Transverse colon (tissue), 3 donors: ENCODE results near the gene LKAAEAR1.

ENCODE experiments used
- POLR2A ChIP-seq: fragments of 450-650 bp; IDR thresholded peaks from one replicate; pipeline ENCODE4 v1.6.1; 2016; ENCODE audit warnings: antibody characterized with exemption, mild to moderate bottlenecking, moderate library complexity
- TF ChIP-seq, protein P1 (sequence below), 5 experiments: fragments of 200-600 bp in 3 of 5; fragments of 450-650 bp in 2 of 5; sonication (generic) in 3 of 5; IDR thresholded peaks; 1 replicate in 2 of 5; 2 replicates in 3 of 5; pipeline ENCODE4 v1.5.1; 2016 to 2017; ENCODE audit warnings: antibody characterized with exemption in 5 of 5, inconsistent platforms in 3 of 5, mild to moderate bottlenecking in 2 of 5, moderate library complexity in 1 of 5

DNA sequence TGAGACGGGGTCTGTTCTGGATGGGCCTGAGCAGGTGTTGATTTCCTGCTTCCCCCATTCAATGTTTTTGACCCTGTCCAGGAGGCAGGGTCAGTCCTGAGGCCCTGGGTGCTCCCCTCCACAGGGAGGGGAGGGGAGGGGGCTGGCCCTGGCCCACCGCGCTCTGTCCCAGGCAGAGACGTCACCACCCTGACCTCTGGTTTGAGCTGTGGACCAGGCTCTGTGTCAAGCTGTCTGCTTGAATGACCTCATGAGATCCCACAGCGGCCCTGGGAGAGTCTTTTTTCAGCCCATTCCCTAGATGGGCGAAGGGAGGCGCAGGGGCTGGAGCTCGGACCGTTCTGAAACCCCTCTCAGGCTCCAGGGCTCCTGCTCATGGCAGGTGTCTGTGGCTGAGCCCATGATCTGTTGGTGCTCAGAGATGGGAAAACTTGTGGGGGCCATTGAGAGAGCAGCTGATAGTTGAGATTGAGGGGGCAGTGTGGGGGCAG, 8.9 kb upstream of the LKAAEAR1 start:
- TF ChIP-seq, protein P1, sequence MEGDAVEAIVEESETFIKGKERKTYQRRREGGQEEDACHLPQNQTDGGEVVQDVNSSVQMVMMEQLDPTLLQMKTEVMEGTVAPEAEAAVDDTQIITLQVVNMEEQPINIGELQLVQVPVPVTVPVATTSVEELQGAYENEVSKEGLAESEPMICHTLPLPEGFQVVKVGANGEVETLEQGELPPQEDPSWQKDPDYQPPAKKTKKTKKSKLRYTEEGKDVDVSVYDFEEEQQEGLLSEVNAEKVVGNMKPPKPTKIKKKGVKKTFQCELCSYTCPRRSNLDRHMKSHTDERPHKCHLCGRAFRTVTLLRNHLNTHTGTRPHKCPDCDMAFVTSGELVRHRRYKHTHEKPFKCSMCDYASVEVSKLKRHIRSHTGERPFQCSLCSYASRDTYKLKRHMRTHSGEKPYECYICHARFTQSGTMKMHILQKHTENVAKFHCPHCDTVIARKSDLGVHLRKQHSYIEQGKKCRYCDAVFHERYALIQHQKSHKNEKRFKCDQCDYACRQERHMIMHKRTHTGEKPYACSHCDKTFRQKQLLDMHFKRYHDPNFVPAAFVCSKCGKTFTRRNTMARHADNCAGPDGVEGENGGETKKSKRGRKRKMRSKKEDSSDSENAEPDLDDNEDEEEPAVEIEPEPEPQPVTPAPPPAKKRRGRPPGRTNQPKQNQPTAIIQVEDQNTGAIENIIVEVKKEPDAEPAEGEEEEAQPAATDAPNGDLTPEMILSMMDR (IDR thresholded peaks at IDR 0.05) = no peak
- TF ChIP-seq POLR2A = no peak
